Myocyte (in vitro differentiated cells): ENCODE data around the gene RNF182. TPM values are rescaled to one million over a fixed set of nuclear protein-coding genes. Genes with fewer than 3 reads are reported as not detected.
"Not testable (repeated sequence)": the region's sequence is repeated elsewhere in the genome, so short reads cannot be mapped to it uniquely, and the experiment has no call there.

ENCODE experiments used
- DNase-seq: peaks from one replicate; pipeline ENCODE4 v3.0.0-alpha.2; 2012; ENCODE audit warnings: low read depth
- total RNA-seq: library from RNA; depleted of rRNA; stranded (reverse); fragments of >200 nt; gene quantifications from 2 replicates; pipeline ENCODE4 v1.2.3, GENCODE V29; 2014

Gene RNF182
- total RNA-seq, 1 donor from 2014 or later: 8.1 TPM

- peak; percentile 10 for DNase-seq
Observed at GRCh38 chr6:13953061-13953705, 28.4 kb downstream of the RNF182 start.

GRCh38 chr6:13965582-13966127, 40.9 kb downstream of the RNF182 start:
- DNase-seq: no peak

DNA sequence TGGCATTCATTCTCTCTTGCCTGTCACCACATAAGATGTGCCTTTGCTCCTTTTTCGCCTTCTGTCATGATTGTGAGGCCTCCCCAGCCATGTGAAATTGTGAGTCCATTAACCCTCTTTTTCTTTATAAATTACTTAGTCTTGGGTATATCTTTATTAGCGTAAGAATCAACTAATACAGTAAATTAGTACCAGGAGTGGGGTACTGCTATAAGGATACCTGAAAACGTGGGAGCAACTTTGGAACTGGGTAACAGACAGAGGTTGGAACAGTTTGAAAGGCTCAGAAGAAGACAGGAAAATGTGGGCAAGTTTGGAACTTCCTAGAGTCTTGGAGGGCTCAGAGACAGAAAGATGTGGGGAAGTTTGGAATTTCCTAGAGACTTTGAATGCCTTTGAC, 46.6 kb downstream of the RNF182 start:
- no peak for DNase-seq

- not testable (repeated sequence) for DNase-seq
Observed at GRCh38 chr6:13972602-13973001, 47.9 kb downstream of the RNF182 start.

DNA sequence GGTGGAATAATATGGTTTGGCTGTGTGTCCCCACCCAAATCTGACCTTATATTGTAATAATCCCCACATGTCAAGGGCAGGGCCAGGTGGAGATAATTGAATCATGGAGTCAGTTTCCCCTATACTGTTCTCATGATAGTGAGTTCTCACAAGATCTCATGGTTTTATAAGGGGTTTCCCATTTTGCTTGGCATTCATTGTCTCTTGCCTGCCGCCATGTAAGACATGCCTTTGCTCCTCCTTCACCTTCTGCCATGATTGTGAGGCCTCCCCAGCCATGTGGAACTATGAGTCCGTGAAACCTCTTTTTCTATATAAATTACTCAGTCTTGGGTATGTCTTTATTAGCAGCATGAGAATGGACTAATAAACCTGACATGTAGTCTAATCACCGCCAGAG, 48.7 kb downstream of the RNF182 start:
- DNase-seq: not testable (repeated sequence)

DNA sequence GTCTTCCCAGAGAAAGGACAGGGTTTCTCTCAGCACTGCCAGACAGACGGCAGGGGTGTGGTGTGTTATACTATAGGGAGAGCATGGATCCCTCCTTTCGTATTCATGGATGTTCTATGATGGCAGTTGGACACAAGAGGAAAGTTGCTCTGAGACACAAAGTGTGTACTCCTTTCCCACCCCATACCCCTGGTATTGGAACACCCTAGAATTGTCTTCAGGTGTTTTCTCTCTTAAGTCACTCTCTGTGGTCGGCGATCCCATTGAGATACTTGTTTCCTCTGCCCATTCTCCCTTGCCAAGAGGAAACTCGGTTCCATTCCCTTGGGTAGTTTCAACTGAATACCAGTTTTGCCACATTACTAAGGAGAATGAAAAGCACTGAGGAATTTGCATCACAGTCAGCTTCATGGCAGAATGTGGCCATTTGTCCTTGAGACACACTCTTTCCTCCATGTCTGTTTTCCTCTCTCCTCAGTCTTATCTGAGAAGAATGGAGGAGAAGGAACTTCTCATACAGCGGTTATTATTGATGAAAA, 53.4 kb downstream of the RNF182 start:
- no peak for DNase-seq

DNA sequence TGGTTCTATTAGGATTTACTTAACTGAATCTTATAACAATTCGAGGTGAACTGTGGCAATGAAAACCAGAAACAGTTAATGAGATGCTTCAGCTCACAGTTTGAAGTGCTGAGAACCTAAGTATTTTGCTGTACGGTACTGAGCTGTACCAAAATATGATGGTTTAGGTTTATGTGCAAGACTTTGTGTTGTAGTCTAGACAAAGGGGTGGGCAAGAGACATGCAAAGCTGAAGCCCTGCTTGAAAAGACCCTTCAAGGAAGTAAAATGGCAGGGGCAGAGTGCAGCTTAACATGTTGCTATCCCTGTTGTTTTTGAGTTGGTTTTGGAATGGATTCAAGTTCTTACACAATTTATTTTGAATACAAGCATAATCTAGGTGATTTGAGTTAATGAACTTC, 54.0 kb downstream of the RNF182 start:
- no peak for DNase-seq

DNA sequence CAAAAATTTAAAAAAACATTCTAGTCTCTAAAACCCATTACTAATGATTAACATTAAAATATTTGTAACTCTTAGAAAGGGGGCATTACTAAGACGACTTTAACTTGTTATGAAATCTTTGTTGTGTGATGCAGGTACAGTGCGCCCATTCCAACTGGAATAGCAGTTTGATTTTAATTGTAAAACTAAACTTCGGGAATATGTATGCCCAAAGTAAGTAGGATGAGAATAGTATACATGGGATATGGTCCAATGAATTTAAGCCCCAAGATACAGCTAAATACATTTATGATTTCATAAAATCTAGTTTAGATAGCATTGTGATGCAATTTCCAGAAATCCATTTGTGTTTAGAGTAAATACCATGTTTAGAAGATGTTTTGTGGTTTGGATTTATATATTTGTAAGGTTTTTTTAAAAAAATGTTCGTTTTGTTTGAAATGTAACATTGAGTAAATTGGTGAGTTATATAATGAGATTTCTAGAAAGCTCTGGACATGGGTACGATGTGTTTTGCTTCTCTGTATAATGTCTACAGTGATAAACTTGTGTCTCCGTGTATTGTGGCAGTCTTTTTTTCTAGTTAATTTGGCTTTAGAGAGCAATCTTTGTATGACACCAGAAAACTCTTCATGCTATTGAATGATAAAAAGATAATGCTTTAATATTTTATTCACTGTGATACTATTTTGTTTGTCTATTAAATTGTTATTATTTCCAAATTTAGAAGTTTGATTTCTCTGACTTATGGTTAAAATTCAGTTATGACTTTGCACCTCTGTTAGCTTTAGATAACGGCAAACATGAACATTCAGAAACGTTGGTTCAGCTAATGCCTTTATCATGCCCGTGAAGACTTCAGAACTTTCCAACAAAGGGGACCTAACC, 54.8 kb downstream of the RNF182 start:
- DNase-seq: no peak

DNA sequence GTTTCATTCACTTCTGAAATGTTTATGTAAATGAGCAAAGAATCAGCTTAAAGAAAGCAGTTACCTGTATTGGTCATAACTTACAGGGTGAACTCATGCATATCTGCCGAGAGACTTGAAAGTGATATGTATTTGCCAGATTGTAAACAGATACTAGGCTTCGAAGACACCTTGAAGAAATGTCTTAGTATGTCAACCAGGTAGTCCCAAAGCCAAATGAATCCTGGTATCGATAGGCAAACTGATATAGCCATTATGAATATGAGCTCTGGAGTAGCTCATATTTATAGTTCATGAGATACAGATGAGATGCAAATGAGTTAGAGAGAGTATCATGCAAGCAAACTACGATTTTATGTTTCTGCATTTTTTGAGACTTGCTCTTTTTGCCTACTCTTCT, 55.8 kb downstream of the RNF182 start:
- DNase-seq: no peak

GRCh38 chr6:13985663-13986325, 61.0 kb downstream of the RNF182 start:
- no peak for DNase-seq

- DNase-seq: no peak
Observed at GRCh38 chr6:13986700-13987399, 62.1 kb downstream of the RNF182 start.

GRCh38 chr6:13987400-13987865, 62.7 kb downstream of the RNF182 start:
- DNase-seq: no peak

DNA sequence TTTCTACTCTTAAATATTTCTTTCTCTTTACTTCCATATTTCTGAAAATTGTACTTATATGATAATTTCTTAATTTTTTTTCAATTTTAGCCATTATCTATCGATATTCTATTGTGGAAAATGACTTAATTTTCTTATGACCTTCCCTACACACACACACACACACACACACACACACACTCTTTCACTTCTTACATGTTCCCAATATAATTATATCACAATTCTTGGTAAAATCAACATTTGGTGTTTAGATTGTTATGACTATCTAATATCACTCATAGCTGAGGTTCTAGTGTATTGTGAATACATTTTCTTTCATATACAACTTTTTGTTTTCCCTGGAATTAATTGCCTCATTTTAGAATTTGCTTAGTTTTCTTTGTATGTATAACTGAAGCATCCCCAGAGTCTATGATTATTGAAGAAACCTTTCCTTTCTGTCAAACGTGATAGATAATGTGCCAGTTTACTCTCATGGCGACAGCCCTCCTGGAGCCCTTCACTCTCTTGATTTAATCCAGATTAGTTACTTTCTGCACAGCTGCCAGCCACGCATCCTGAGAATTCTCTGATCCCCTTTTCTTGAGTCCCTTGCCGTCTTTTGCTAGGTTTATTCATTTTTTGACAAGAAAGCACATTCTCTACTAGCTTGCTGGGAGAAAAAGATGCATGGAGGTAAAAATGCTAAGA, 63.4 kb downstream of the RNF182 start:
- no peak for DNase-seq

- no peak for DNase-seq
Observed at GRCh38 chr6:13988908-13989307, 64.2 kb downstream of the RNF182 start.

- no peak for DNase-seq
Observed at GRCh38 chr6:13989496-13990144, 64.9 kb downstream of the RNF182 start.

GRCh38 chr6:13990796-13991195, 66.0 kb downstream of the RNF182 start:
- no peak for DNase-seq

DNA sequence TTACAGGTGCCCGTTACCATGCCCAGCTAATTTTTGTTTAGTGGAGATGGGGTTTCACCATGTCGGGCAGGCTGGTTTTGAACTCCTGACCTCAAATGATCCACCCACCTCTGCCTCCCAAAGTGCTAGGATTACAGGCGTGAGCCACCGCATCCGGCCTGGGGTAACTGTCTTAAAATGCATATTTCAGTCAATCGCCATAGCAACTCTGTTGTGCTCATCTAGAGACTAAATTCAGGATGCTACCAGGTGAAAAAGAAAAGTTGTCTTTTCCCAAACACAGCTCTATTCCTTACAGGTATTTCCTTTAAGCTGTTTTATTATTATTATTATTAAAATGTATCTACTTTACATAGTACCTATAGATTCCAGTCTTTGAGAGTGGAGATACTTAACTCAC, 66.6 kb downstream of the RNF182 start:
- DNase-seq: no peak

- peak; percentile 18 for DNase-seq
Observed at GRCh38 chr6:13992417-13993055, 67.8 kb downstream of the RNF182 start.

- no peak for DNase-seq
Observed at GRCh38 chr6:13993416-13993815, 68.7 kb downstream of the RNF182 start.
